NCI-H774 (cell line): ENCODE measurements around the gene ST8SIA2.

ENCODE experiments used
- DNase-seq: peaks from one replicate; lab custom pipeline; 2025; lab: John Stamatoyannopoulos, UW

The ST8SIA2 gene

GRCh38 chr15:92494806-92495336, 101.2 kb downstream of the ST8SIA2 start:
- DNase-seq, result no peak

GRCh38 chr15:92495446-92495845, 101.8 kb downstream of the ST8SIA2 start:
- DNase-seq, result no peak

GRCh38 chr15:92499731-92500530, 106.2 kb downstream of the ST8SIA2 start:
- no peak for DNase-seq

- DNase-seq, result no peak
Measured at GRCh38 chr15:92502336-92502735, 108.7 kb downstream of the ST8SIA2 start.

GRCh38 chr15:92502930-92503857, 109.5 kb downstream of the ST8SIA2 start:
- no peak for DNase-seq

- DNase-seq, result no peak
Measured at GRCh38 chr15:92503889-92504288, 110.2 kb downstream of the ST8SIA2 start.

- no peak for DNase-seq
Measured at GRCh38 chr15:92505611-92506010, 111.9 kb downstream of the ST8SIA2 start.

- DNase-seq, result no peak
Measured at GRCh38 chr15:92506506-92506905, 112.8 kb downstream of the ST8SIA2 start.

- no peak for DNase-seq
Measured at GRCh38 chr15:92510163-92510882, 116.6 kb downstream of the ST8SIA2 start.
